NCI-H345 treated with DMSO at 0.1 percent for 48 hours (cell line): Measurements from ENCODE around the gene CAPN12.

ENCODE experiments used
- DNase-seq: peaks from one replicate; lab custom pipeline; 2025; ENCODE audit not compliant: unreplicated experiment; lab: John Stamatoyannopoulos, UW

CAPN12 gene

DNA sequence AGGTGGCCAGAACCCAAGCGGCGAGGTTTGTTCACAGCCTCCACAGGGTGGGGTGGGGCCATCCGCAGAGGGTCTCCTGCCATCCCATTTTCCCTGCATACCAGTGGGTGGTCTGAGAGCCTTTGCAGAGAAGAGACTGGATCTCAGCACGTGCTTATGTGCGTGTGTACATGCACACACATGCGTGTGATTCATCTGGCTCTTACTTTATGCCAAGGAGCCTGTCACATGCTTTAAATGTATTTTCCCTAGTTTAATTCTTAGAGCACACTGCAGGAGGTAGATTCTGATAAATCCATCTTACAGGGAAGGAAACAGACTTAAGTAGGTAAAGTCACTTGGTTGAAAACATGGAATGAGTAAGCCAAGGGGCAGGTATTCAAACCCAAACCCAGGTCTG, 47.1 kb downstream of the CAPN12 start:
- DNase-seq = no peak

DNA sequence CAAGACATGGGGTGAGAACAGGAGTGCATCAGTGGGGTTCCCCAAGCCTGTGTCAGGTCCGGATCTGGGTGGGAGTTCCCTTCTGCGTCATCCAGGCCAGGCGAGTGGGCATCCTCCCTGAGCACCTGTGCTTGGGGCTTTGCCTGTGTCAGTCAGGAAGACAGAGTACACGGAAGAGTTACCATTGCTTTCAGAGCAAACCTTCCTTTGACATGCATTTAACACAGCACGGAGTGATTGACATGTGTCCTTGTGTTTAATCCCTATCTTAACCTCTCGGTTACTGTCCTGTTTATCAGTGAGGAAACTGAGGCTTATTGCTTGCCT, 47.6 kb downstream of the CAPN12 start:
- DNase-seq = no peak

DNA sequence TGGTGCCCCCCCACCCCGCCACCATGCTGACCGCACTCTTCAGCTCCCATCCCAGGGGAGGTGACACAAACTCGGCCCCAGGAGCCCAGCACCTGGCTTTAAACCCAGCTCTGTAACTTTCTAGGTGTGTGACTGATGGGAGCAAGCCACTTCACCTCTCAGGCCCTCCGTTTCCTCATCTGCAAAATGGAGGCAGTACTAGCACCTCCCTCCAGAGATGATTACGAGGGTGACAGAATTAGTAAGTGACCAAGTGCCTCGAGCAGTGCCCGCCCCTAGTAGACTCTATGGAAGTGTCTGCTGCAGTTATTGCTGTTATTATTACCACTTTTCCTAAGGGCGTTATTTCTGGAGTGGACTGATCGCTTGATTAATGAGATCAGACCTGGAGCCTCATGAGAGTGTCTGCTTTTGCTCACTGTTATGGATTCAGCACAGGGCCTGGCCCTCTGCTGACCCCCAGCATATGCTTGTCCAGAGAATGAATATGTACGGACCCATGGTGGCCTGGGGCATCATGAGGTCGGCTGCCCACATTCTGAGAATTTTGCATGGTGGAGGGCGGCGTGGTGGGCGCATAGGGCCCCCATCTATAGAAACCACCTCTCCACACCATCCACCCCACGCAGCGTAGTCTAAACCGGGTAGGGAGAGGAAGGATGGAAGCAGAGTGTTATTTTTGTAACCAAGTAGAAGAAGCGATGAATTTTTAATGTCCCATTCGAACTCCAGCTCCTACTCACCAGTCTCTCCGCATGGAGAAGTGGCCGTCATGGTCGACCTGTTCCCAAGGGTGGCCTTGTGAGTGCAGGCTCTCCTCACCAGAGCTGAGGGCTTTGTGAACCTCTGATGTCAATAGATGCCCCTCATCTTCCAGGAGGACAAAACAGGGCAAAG, 48.2 kb downstream of the CAPN12 start:
- DNase-seq = no peak

DNA sequence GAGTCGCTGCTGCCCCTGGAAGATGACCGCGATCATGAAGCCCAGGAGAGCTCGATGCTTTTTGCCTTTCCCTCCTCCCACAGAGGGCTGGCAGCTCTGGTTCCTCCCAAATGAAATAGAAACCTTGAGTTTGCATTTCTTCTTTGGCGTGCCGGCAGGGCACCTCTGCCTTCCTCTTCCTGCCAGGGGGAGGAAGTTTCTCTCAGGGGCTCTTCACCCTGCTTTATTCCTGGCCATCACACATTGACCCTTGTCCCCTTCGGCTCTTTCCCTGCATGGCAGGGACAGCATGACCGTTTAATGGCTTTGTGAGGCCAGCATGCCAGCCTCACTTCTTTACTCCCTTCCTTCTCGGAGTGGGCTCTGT, 49.0 kb downstream of the CAPN12 start:
- DNase-seq = no peak

DNA sequence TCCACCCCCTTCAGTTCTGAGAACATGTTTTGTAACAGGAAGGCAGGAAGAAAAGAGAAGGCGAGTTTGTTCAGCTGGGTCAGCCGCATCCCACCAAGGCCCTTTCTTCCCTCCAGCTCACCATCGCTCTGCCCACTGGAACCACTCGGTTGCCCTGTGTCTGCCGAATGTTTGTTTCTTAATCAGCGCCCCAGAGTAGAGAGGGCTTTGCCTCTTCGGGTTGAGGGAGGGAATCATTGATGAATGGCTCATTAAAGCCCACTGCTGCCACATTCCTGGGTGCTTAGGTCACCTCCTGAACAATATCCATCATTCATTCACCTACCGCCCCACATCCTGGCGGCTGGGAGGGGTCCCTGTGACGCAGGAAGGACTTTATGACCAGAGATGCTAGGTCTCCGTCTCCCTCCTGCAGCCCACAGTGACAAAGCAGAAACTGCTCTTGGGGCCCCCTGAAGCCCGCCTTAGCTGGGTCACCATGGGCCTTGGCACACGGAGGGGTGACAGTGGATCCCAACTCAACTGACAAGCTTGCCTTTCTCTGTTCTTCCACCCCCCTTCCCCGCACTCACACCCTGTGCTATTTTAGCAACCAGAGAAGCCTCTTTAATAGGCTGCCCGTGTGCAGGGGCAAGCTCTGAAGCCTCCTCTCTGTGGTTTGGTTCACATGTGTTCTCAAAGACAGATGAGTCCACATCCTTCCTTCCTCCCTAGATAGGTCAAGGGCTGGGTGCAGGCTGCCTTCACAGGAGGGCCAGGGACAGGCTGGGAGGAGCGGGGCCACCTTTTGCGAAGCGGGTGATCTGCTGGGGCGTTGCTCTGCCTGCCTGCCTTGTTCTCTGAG, 50.7 kb downstream of the CAPN12 start:
- DNase-seq = no peak

DNA sequence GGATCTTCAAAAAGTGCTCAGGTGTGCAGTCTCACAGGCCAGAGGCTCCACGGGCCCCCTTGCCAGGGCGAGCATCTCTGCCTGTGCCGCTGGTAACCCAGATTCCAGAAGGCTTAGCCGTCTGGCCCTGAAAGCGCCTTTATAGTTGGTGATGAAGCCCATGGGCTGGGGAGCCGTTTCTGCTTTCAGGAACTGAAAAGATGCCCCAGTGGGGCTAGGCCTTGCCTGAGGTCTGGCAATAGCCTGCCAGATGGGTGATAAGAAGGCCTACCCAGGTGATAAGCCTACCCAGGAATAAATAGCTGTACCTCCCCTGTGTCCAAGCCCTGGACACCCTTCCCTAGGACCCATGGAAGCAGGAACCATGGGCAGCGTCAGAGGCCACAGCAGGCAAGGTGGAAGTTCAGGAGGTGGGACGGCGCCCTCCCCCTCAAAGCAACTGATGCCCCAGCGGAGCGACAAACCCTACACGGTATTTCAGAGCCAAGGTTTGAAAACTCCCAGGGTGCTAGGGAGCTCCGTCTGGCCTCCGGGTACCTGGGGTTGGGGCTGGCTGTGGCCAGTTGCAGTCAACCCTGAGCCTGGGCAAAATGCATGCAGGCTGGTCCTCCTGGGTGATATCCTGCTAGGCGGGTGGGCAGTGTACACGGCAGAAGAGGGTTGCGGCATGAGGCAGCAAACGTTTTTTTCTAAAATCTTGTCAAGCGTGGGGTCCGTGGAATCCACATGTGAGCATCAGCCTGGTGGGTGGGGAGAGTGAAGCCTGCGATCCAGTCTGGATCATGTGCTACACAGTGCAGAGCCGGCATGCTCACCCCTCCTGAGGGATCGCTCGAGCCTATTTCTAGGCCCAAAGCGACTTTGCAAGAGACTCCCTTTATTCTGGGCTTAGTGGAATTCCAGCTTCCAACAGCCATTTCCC, 51.6 kb downstream of the CAPN12 start:
- DNase-seq = no peak

DNA sequence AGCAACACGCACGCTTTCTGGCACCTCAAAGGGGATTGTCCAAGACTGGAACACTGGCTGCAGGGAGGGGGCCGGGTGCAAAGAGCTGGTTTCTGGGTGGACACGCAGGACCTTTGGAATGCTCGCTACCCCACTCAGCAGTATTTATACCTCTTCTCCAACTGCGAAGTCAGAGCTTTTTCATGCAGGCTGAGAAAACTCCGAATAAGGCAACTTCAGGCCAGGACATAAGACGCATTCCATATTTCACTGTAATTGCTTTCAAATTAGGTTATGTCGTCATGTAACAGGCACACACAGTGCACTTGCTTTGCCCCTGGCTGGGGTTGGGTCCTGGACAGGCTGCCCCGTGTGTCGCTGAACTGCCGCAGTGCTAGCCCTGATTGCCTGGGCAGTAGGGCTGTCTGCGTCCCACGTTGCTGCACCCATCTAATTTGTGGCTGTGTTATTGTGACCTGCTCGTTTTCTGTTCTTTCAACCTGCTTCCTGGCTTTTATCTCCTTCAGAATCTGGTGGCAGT, 52.3 kb downstream of the CAPN12 start:
- DNase-seq = no peak

DNA sequence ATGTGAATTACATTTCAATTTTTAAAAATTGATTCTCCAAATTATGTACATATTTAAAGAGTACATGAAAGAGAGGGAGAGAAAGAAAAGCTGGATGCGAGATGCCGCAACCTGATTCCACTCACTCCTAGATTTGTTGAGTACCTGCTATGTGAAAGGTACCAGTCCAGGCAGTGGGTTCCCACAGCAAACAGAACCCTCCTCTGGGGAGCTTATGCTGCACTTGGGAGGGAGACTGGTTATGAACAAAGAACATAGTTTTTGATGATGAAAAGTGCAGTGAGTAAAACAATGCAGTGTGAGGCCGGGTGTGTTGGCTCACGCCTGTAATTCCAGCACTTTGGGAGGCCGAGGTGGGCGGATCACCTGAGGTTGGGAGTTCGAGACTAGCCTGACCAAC, 53.4 kb downstream of the CAPN12 start:
- DNase-seq = no peak

DNA sequence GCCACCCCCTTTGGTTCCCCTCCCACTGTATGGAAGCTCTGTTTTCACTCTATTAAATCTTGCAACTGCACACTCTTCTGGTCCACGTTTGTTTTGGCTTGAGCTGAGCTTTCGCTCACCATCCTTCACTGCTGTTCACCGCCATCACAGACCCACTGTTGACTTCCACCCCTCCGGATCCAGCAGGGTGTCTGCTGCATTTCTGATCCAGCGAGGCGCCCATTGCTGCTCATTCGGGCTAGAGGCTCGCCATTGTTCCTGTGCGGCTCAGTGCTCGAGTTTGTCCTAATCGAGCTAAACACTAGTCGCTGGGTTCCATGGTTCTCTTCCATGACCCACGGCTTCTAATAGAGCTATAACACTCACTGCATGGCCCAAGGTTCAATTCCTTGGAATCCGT, 54.1 kb downstream of the CAPN12 start:
- DNase-seq = no peak

DNA sequence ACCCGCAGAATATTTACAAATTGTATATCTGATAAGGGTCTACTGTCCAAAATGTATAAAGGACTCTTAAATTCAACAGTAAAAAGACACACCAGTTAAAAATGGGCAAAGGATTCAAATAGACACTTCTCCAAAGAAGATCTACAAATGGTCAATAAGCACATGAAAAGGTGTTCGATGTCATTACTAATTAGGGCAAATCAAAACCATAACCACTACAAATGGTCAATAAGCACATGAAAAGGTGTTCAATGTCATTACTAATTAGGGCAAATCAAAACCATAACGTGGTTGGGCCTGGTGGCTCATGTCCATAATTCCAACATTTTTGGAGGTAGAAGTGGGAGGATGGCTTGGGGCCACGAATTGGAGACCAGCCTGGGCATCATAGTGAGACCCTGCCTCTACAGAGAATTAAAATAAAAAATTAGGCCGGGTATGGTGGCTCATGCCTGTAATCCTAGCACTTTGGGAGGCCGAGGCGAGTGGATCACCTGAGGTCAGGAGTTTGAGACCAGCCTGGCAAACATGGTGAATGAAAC, 56.4 kb downstream of the CAPN12 start:
- DNase-seq = no peak

DNA sequence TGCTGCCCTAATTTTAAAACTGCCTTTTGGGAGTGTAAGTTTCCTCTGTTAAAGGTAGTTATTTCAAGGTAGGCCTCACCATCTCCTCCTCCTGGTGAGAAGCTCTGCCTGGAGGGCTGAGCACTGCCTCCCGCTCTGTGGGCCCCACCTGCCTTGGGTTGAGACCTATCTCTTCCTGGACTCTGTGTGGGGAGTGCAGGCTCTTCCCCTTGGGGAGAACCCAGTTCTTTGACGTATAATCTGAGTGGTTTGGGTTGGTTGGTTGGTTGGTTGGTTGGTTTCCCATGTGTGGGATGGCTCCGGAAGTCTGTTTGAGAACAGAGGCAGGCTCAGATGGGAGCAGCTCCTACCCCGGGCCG, 57.8 kb downstream of the CAPN12 start:
- no peak for DNase-seq

DNA sequence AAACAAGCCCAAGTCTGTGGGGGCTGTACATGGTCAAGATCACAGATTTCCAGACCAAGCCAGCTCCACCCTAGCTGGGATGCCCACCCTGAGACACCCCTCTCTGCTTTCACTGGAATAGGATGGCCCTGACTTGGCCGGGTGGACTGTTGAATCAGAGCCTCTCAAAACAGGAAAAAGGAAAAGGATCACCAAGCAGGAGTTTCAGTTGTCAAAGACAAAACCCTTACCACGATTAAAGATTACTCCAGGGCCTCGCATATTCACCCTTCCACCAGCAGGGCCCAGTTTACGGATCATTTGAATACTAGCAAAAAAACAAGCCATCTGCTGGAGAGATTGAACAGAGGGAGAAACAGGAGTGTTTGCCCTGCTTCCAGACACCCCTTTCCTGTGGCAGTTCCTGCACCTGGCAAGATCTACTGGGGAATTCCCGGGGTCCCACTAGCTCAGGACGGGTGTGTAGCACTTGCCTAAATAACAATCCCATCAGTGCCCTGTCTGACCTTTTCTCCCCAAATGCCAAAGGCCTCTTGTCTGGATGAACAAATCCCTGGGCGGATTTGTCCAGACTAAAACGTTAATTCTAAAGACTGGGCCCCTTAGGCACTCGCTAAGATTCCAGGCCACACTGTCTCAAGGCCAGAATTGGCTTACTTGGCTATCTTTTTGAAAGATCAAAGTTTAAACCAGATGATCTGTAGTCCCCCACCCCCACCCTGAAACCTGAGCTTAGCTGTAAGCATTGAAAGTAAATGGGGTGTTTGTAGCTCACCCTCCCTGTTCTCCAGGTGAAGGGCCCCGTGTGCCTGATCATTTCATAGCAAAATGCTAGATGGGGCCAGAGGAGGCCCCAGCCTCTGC, 58.4 kb downstream of the CAPN12 start:
- no peak for DNase-seq

DNA sequence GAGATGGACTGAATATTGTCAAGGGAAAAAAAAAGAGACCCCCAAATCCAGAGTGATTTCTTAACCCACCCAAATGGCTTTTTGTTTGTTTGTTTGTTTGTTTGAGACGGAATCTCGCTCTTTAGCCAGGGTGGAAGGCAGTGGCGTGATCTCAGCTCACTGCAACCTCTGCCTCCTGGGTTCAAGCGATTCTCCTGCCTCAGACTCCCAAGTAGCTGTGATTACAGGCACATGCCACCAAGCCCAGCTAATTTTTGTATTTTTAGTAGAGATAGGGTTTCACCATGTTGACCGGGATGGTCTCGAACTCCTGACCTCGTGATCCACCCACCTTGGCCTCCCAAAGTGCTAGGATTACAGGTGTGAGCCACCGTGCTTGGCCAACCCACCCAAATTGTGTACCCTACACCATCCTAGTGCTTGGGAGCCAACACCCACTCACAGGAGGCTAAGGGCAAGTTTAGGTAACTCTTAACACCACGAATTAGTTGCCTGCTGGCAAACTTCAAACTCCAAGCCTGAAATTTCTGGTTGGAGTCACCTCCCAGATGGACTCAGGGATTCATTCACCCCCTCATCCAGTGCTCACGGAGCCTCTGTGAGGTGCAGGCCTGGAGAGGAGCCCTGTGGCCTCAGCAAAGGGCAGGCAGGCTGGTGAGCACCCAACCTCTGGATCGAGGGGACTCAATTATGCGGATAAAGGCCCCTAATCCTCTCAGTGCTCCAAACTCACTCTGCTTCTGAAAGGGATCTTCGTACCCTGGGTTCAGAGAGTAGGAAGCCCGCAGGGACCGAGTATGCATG, 59.2 kb downstream of the CAPN12 start:
- DNase-seq = no peak

DNA sequence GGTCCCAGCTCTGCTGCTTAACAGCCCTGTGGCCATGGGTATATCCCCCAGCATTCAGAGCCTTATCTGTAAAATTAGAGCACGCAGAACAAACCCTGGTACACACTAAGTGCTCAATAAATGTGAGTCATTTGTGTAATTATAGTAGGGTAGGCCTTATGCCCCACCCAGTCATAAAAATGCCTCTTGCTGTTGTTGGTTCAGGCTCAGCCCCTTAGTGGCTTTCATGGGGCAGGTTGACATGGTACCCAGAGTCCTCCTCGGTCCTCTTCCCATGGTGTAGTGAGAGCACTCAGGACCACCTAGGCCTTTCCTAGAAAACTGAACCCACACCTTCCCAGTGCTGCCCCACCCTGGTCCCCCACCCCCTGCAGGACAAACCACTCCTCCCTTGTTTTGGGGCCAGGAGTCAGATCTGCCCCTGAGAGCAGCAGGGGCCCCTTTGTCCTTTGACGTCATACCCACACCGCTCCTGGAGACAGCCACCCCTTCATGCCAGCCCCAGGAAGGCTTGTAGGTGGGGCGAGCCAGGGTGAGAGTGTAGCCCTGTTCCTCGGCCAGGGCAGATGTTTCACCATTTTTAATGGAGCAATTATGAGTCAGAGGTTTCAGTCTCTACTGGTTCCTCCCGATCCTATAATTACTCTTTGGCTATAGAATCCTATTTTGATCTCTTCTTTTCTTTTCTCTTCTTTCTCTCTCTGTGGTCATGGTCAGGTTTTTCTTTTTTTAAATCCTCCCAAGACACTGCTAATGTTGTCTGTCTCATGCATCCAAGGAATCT, 60.0 kb downstream of the CAPN12 start:
- no peak for DNase-seq

DNA sequence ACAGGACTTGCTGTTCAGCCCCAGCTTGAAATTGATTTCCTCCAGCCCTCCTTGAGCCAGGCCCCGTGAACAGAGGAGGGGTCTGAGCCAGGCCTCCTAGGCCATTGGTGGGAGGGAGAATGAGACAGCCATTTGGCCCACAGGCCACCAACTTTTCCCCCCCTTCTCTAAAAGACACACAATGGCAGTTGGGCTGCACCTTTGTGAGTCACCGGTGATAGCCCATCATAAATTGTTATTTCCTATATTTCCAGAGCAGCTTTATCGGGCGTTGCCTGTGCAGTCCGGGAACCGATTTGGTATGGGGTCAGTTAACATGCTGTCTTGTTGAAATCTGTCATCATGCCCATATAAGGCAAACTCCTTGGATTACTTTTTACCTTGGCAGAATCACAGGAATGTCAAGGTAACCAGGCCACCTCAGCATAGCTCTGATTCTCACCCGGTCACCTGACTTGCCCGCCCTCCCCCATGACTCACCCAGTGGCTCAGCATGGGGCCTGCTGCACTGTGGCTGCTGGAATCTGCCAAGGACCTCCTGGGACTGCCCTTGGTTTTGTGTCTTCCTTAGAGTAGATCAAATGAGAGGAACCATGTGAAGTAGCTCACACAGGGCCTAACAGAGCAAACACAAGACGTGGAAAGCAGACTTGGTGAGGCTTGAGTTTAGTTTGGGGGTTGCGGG, 60.7 kb downstream of the CAPN12 start:
- no peak for DNase-seq

DNA sequence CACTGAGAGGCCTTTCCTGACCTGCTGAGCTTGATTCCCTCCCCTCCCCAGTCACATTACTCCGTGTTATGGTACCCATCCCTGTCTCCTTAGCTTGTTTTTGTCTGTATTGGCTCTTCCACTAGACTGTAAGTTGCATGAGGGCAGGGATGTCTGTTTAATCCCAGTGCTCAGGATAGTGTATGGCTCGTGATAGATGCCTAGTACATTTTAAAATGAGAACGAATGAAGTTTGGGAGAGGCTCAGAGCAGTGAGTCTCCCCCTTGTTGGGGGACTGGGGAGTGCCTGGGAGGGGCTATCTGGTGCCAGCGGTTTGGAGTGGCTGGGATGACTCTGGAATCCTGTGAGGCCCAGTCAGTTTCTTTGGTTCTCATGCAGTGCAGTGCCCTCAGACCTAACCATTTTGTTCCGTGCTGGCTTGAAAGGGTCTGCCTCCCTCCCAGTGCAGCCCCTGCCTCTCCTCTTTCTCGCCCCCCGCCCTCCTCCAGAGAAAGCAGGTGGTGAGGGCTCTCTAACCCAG, 61.3 kb downstream of the CAPN12 start:
- no peak for DNase-seq

DNA sequence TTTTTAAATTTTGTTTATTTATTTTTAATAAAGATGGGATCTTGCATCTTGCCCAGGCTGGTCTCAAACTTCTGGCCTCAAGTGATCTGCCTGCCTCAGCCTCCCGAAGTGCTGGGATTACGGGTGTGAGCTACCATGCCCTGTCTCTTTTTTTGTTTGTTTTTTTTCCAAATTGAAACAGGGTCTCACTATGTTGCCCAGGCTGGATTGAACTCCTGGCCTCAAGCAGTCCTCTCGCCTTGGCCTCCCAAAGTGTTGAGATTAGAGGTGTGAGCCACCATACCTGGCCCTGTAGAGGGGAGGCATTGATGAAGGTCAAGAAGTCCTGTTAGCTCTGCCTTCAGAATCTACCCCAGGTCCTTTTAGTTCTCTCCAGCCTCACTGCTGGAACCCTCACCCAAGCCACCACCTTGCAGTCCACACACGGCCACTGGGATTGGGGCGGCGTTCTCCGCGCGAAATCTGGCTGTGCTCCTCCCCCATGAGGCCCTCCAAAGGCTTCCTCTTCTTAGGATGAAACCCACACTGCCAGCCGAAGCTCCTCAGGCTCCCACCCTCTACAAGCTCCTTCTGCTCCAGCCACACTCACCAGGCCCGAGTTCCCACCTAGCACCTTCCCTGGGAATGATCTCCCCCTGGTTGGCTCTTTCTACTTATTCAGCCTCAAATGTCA, 61.9 kb downstream of the CAPN12 start:
- DNase-seq = no peak
